HL-60 (cell line): ENCODE results near the gene PPAN.

Source experiments
- DNase-seq, 2 experiments: peaks; one replicate each; pipeline ENCODE4 v3.0.0-alpha.2; 2010 to 2020; ENCODE audit warnings: low read depth in 1 of 2, low spot score in 1 of 2
- H3K27ac ChIP-seq: fragments of 250-450 bp; sonication (Bioruptor Pico); replicated peaks from 2 replicates; pipeline ENCODE4 v1.5.1; 2020; ENCODE audit warnings: mild to moderate bottlenecking, moderate library complexity
- H3K27me3 ChIP-seq: fragments of 250-450 bp; sonication (Bioruptor Pico); 2 replicates; pipeline ENCODE4 v1.5.1; 2021; ENCODE audit warnings: mild to moderate bottlenecking, moderate library complexity; ENCODE audit not compliant: insufficient read depth, poor library complexity, severe bottlenecking
- H3K4me3 ChIP-seq: replicated peaks from 2 replicates; pipeline ENCODE4 v1.5.1; 2011; ENCODE audit warnings: mild to moderate bottlenecking, control low read depth, low read length; ENCODE audit not compliant: insufficient read depth
- GABPA ChIP-seq: IDR thresholded peaks from 2 replicates; pipeline ENCODE4 v1.6.1; 2012; ENCODE audit warnings: low read depth
- POLR2AphosphoS5 ChIP-seq: IDR thresholded peaks from 2 replicates; pipeline ENCODE4 v1.6.1; 2012; ENCODE audit warnings: low read depth
- SPI1 ChIP-seq: IDR thresholded peaks from 2 replicates; pipeline ENCODE4 v1.6.1; 2012; ENCODE audit warnings: low read depth, mild to moderate bottlenecking, borderline replicate concordance
- TF ChIP-seq, protein P1 (sequence below): IDR thresholded peaks from one replicate; pipeline ENCODE4 v1.5.1; 2011; ENCODE audit warnings: low read length, control low read depth, inconsistent platforms; ENCODE audit not compliant: insufficient read depth
- TF ChIP-seq, protein P2 (sequence below): IDR thresholded peaks from 2 replicates; pipeline ENCODE4 v1.6.1; 2012; ENCODE audit warnings: low read depth; ENCODE audit not compliant: insufficient replicate concordance

Gene PPAN

DNA sequence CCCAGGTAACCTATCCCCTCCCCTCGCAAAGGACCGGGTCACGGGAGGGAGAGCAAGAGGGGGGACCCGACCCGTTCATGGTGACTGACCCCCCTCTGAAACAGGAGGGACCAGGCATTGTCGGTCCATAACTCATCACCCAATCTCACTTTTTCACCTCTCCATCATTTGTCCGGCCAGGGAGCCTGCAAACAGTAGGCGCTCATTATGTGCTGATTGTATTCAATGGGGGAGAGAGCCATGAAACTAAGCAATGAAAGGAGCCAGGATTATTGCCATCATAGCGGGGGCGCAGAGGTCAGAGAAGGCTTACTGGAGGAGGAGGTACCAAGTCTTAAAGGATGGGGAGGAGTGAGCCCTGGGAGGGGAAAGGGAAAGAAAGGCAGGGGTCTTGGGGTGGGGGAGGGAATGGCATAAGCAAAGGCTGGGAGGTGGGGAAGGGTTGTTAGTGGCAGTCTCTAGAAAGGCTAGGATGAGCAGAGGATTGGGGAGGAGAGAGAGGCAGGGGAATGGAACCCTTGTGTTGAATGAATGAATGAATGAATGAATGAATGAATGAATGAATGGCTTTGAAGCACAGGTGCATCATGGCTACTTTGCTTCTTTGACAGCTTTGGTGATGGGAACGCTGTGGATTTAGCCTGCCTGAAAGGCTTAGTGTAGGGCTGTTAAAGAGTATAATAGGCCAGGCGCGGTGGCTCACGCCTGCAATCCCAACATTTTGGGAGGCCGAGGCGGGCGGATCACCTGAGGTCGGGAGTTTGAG, 18.7 kb upstream of the PPAN start:
- Histone ChIP-seq H3K27ac (no peak overlapping the region), H3K27me3 (no peaks in the 10 kb centered on the region), H3K4me3 (no peak overlapping the region)
- DNase-seq: no peak
- TF ChIP-seq, protein P1, sequence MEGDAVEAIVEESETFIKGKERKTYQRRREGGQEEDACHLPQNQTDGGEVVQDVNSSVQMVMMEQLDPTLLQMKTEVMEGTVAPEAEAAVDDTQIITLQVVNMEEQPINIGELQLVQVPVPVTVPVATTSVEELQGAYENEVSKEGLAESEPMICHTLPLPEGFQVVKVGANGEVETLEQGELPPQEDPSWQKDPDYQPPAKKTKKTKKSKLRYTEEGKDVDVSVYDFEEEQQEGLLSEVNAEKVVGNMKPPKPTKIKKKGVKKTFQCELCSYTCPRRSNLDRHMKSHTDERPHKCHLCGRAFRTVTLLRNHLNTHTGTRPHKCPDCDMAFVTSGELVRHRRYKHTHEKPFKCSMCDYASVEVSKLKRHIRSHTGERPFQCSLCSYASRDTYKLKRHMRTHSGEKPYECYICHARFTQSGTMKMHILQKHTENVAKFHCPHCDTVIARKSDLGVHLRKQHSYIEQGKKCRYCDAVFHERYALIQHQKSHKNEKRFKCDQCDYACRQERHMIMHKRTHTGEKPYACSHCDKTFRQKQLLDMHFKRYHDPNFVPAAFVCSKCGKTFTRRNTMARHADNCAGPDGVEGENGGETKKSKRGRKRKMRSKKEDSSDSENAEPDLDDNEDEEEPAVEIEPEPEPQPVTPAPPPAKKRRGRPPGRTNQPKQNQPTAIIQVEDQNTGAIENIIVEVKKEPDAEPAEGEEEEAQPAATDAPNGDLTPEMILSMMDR: no peak
- TF ChIP-seq SPI1: no peak
- TF ChIP-seq POLR2AphosphoS5: no peak
- no peak for TF ChIP-seq GABPA
- TF ChIP-seq, protein P2, sequence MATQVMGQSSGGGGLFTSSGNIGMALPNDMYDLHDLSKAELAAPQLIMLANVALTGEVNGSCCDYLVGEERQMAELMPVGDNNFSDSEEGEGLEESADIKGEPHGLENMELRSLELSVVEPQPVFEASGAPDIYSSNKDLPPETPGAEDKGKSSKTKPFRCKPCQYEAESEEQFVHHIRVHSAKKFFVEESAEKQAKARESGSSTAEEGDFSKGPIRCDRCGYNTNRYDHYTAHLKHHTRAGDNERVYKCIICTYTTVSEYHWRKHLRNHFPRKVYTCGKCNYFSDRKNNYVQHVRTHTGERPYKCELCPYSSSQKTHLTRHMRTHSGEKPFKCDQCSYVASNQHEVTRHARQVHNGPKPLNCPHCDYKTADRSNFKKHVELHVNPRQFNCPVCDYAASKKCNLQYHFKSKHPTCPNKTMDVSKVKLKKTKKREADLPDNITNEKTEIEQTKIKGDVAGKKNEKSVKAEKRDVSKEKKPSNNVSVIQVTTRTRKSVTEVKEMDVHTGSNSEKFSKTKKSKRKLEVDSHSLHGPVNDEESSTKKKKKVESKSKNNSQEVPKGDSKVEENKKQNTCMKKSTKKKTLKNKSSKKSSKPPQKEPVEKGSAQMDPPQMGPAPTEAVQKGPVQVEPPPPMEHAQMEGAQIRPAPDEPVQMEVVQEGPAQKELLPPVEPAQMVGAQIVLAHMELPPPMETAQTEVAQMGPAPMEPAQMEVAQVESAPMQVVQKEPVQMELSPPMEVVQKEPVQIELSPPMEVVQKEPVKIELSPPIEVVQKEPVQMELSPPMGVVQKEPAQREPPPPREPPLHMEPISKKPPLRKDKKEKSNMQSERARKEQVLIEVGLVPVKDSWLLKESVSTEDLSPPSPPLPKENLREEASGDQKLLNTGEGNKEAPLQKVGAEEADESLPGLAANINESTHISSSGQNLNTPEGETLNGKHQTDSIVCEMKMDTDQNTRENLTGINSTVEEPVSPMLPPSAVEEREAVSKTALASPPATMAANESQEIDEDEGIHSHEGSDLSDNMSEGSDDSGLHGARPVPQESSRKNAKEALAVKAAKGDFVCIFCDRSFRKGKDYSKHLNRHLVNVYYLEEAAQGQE: no peak

DNA sequence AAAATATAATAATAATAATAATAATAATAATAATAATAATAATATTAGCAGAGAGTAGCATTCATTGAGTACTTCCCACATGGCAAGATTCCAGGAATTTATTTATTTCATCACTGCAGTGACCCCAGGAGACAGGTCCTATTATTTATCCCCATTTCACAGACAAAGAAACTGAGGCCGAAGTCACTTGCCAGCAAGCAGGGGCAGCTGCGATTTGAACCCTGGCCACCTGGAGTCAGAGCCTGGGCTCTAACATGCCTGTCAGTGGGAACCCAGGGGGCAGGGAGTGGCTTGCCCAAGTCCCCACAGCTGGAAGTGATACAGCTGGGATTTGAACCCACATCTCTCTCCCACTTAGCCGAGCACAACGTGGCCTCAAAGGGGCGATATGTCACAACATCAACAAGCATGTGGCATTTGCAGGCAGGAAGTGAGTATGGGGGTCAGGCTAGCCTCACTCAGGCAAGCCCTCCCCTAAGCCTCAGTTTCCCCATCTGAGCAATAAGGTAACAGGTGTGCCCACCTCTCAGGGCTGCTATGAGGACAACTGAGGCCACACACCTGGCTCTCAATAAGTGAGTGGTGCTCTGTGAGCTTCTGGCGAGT, 17.1 kb upstream of the PPAN start:
- no peak for DNase-seq
- Histone ChIP-seq H3K27ac (no peak overlapping the region), H3K27me3 (no peaks in the 10 kb centered on the region), H3K4me3 (no peak overlapping the region)
- TF ChIP-seq SPI1: no peak
- TF ChIP-seq GABPA: no peak
- TF ChIP-seq POLR2AphosphoS5: no peak
- TF ChIP-seq, protein P2: no peak
- TF ChIP-seq, protein P1: no peak

DNA sequence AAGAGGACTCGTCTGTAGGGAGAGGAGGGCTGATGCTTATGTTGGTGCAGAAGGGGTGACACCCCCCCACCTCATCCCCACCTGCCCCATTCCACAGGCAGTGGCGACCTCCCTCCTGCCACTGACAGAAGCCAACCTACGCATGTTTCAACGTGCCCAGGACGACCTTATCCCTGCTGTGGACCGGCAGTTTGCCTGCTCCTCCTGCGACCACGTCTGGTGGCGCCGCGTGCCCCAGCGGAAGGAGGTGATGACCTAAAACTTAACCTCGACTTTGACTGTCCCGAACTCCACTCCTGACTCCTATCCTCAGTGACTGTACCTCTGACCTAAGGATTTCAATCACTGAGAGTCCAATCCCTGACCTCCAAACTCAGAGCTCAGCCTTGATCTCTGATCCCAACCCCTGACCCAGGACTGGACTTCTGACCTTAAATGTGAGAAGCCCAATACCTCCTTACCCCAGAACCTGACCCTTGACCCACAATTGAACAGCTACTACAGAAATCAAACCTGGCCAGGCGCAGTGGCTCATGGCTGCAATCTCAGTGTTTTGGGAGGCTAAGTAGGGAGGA, 16.3 kb upstream of the PPAN start:
- no peaks in the 10 kb centered on the region for H3K27me3 ChIP-seq
- H3K4me3 ChIP-seq: no peak overlapping the region
- TF ChIP-seq POLR2AphosphoS5: no peak
- TF ChIP-seq SPI1: no peak
- TF ChIP-seq, protein P1: no peak
- TF ChIP-seq, protein P2: no peak
- no peak for TF ChIP-seq GABPA
- no peak overlapping the region for H3K27ac ChIP-seq
- no peak for DNase-seq
